Choroid plexus epithelial cell (primary cell): ENCODE results near the gene SDCCAG8.

Source experiments
- DNase-seq: peaks from one replicate; pipeline ENCODE4 v3.0.0-alpha.2; 2010; ENCODE audit warnings: low read depth
- H3K4me3 ChIP-seq: 2 replicates; pipeline ENCODE4 v1.5.1; 2011; ENCODE audit warnings: low read depth, mild to moderate bottlenecking, control low read depth, low read length, moderate library complexity
- CTCF ChIP-seq: conservative IDR thresholded peaks from 2 replicates; pipeline ENCODE4 v1.5.1; 2011; ENCODE audit warnings: low read depth, mild to moderate bottlenecking, control low read depth, inconsistent platforms, low read length, moderate library complexity

Gene SDCCAG8

GRCh38 chr1:243378669-243379068 lies 122.8 kb downstream of the SDCCAG8 start:
- TF ChIP-seq CTCF = no peak
- no peak for DNase-seq
- H3K4me3 ChIP-seq = no peak overlapping the region

GRCh38 chr1:243379208-243379607 lies 123.4 kb downstream of the SDCCAG8 start:
- no peak for DNase-seq

GRCh38 chr1:243379706-243380105 lies 123.9 kb downstream of the SDCCAG8 start:
- no peak for DNase-seq
- TF ChIP-seq CTCF = no peak
- no peak overlapping the region for H3K4me3 ChIP-seq

More at GRCh38 chr1:243379208-243379607, 123.4 kb downstream of the SDCCAG8 start:
- TF ChIP-seq CTCF = no peak
- H3K4me3 ChIP-seq = no peak overlapping the region

- H3K4me3 ChIP-seq = no peak overlapping the region
- no peak for TF ChIP-seq CTCF
- peak; percentile 3 for DNase-seq
These were observed 132.4 kb downstream of the SDCCAG8 start for GRCh38 chr1:243388276-243388675.

- no peak for DNase-seq
- no peak overlapping the region for H3K4me3 ChIP-seq
- TF ChIP-seq CTCF = no peak
These were observed 134.4 kb downstream of the SDCCAG8 start for GRCh38 chr1:243390162-243390791.

- no peak for TF ChIP-seq CTCF
- no peak for DNase-seq
- H3K4me3 ChIP-seq = no peak overlapping the region
These were observed 135.5 kb downstream of the SDCCAG8 start for GRCh38 chr1:243391355-243391754.

GRCh38 chr1:243393096-243393495 lies 137.3 kb downstream of the SDCCAG8 start:
- TF ChIP-seq CTCF = no peak
- no peak for DNase-seq
- no peak overlapping the region for H3K4me3 ChIP-seq
